ENCODE results near the gene PNPLA7. TPM values are rescaled to one million over a fixed set of nuclear protein-coding genes. Genes with fewer than 3 reads are reported as not detected.

The PNPLA7 gene
- total RNA-seq, 4 donors from 2014 or later, result 24.1 to 44.3 (median 28.2) TPM

GRCh38 chr9:137579259-137579604 is 29.0 kb upstream of the PNPLA7 start:
- intact Hi-C loops (cut with DNase I; ENCODE audit: low total_unique reads), result no loop called here
- no peak for DNase-seq (ENCODE audit: low spot score in 2 of 2)
- 26 to 36% methylated on average over 7 to 10 of the region's 19 CpGs for WGBS, 2 donors

GRCh38 chr9:137578518-137579258 is 28.5 kb upstream of the PNPLA7 start, which contains the start of gene DPH7:
TSS of gene DPH7 (minus strand) at chr9:137578925. CDS start at chr9:137578777, 148 bp downstream.
- no peak for TF ChIP-seq POLR2A (IDR thresholded peaks at IDR 0.05)
- peak in 1 of 3 donors; percentile 73 for TF ChIP-seq CTCF (IDR thresholded peaks at IDR 0.05)
- H3K4me3 ChIP-seq (ENCODE audit: low read depth, poor library complexity, severe bottlenecking), result peak within 1 kb of the TSS; percentile 83
- intact Hi-C loops (cut with DNase I; ENCODE audit: low total_unique reads), result no loop called here
- WGBS, 2 donors, result 3 to 4% methylated on average over 27 to 45 of the region's 82 CpGs
- DNase-seq (ENCODE audit: low spot score in 2 of 2), result peak; percentile 87 to 98

More at GRCh38 chr9:137579259-137579604, 29.0 kb upstream of the PNPLA7 start:
- no peak overlapping the region for H3K4me3 ChIP-seq (ENCODE audit: low read depth, poor library complexity, severe bottlenecking)
- no peak for TF ChIP-seq CTCF (IDR thresholded peaks at IDR 0.05)
- no peak for TF ChIP-seq POLR2A (IDR thresholded peaks at IDR 0.05)

- intact Hi-C loops (cut with DNase I; ENCODE audit: low total_unique reads), result no loop called here
- H3K4me3 ChIP-seq (ENCODE audit: low read depth, poor library complexity, severe bottlenecking), result no peak overlapping the region
- TF ChIP-seq CTCF (IDR thresholded peaks at IDR 0.05), result no peak
- TF ChIP-seq POLR2A (IDR thresholded peaks at IDR 0.05), result no peak
- WGBS, 2 donors, result 76 to 81% methylated on average over 12 of the region's 12 CpGs
- no peak for DNase-seq (ENCODE audit: low spot score in 2 of 2)
These were observed 25.7 kb upstream of the PNPLA7 start for GRCh38 chr9:137575716-137576411.

GRCh38 chr9:137575364-137575715 is 25.1 kb upstream of the PNPLA7 start:
- DNase-seq (ENCODE audit: low spot score in 2 of 2), result no peak
- TF ChIP-seq POLR2A (IDR thresholded peaks at IDR 0.05), result no peak
- no peak for TF ChIP-seq CTCF (IDR thresholded peaks at IDR 0.05)
- intact Hi-C loops (cut with DNase I; ENCODE audit: low total_unique reads), result no loop called here
- no peak overlapping the region for H3K4me3 ChIP-seq (ENCODE audit: low read depth, poor library complexity, severe bottlenecking)
- 38 to 66% methylated on average over 9 of the region's 9 CpGs for WGBS, 2 donors

- intact Hi-C loops (cut with DNase I; ENCODE audit: low total_unique reads), result no loop called here
- DNase-seq (ENCODE audit: low spot score in 2 of 2), result no peak
- 88 to 94% methylated on average over 10 of the region's 10 CpGs for whole genome bisulfite sequencing, 2 donors
- no peak overlapping the region for H3K4me3 ChIP-seq (ENCODE audit: low read depth, poor library complexity, severe bottlenecking)
- TF ChIP-seq CTCF (IDR thresholded peaks at IDR 0.05) (no peak), POLR2A (IDR thresholded peaks at IDR 0.05) (no peak)
These were observed 24.0 kb upstream of the PNPLA7 start for GRCh38 chr9:137574192-137574591.

All from lower leg skin (tissue), 4 donors.